Activated CD8-positive, alpha-beta memory T cell treated with anti-CD3 and anti-CD28 coated beads for 48 hours (primary cell): ENCODE results near the gene BTBD6.
A peak's percentile ranks its signal among the peaks of the same experiment; 100 is the strongest.

Experiments used
- DNase-seq, 3 experiments: peaks; one replicate each; pipeline ENCODE4 v3.0.0-alpha.2; 2020; ENCODE audit warnings: low read depth in 2 of 3, low spot score in 2 of 3

The BTBD6 gene

DNA sequence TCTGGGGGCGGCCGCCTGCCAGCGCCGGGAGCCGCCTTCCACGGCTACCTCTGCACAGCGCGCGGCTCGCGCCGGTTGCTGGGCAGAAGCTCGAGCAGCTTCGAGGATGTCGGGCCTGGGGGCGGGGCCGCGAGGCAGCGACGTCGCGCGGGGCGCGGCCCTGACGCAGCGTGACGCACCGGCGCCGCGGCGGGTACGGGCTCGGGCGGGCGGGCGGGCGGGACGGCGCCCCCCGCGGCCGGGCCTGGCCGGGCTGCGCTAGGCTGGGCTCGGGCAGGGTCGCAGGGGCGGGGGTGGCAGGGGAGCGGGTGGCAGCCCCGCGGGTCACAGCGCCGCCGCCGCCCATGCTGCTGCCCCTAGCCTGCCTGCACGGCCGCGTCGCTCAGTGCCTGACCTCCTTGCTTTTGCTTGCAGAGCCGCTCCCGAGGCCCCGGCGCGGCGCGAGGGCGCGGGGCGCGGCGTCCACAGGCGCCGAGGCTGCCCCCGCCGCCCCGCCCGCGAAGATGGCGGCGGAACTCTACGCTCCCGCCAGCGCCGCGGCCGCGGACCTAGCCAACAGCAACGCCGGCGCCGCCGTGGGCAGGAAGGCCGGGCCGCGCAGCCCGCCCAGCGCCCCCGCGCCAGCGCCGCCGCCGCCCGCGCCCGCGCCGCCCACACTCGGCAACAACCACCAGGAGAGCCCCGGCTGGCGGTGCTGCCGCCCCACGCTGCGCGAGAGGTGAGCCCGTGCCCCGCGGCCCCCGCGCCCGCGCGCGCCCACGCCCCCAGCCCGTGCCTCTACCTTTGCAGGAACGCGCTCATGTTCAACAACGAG, at the start of gene BTBD6:
TSS of gene BTBD6 (plus strand) at position 166 of the 814 bp plus-strand sequence. CDS start at position 345, 179 bp downstream.
- peak; percentile 65 to 76 (median 76) for DNase-seq

GRCh38 chr14:105198588-105198987, 49.7 kb upstream of the BTBD6 start:
- no peak for DNase-seq

DNA sequence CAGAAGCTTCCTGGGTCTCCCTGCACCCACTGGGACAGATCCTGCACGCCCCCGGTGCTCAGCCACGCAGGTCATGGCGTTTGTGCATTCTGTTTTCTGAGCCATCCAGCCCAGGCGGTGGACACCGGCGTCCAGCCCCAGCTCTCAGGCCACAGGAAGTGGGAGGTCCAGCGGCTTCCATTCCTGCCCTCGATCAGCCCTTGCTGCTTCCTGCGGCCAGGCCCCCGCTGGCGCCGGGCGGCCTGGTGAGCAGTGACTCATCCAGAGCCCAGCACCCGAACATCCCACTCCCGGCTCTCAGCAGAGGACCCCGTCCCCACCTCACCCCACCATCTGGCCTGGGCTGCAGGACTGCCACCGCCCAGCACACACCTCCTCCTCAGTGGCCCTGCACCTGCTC, 49.2 kb upstream of the BTBD6 start:
- DNase-seq: no peak

DNA sequence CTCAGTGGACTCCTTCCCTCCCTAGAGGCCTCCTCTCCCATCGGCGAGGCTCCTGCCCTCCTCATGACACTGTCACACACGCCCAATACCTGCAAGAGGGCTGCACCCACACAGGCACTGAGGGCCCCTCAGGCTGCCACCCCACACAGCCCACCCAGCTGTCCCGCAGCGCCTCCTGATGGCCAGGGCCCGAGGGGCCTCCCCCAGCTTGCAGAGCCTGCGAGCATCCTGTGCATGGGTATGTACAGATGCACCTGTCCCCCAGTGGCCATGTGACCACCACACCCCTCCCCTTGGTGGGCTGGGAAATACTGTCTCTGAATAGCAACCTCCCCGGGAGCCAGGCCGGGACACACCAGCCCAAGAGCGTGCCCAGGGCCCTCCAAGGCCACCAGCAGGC, 48.3 kb upstream of the BTBD6 start:
- no peak for DNase-seq

DNA sequence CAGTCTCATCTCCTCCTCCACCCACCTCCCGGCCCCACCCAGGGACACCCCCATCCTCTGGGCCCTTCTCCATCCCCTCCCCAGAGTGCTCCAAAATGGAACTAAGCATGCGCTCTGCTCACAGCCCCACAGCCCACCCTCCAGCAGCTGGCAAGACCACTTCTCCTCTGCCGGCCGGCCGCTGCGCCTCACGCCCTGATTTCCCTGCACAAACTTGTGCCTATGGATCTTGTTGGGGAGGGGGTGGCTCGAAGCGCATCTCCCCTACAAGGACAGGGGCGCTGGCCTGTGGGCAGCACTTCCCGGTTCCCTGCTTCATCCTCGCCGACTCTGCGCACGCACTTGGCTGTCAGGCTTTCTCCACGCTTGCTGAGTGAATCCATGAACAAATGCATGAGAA, 47.7 kb upstream of the BTBD6 start:
- no peak for DNase-seq

DNA sequence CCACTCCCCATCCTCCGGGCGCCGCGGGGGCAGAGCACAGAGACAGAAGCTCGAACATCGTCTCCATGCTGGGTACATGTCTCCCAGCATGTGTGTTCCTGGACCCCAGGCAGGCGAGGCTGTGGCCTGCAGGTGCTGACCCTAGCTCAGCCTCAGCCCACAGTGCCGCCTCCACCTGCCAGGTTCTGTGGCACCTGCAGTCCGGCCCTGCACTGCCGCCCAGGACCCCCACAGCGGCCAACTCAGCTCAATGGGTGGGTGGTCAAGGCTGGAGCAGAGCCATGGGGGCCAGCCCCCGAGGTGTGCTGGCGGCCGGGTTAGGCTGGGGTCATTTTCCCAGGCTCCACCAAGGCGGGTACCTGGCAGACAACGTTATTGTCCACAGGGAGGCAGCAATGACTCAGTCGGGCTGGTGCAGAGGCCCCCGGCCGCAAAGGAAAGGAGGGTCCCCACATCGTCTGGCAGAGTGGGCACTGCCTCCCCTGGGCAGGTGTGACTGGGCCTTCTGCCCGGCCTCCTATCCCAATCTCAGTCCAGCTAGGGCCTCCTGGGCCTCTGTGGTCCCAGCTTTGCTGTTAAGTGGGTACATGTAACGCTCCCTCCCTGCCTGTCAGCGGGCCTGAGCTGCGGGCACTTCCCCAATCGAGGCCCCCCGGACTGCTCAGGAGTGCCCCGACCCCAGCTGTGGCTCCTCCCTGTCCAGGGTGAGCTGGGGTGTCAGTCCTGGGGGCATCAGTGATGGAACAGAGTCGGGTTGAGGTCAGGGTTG, 47.0 kb upstream of the BTBD6 start:
- DNase-seq: no peak

GRCh38 chr14:105201925-105202513, 46.3 kb upstream of the BTBD6 start:
- peak in 1 of 3 experiments; percentile 43 for DNase-seq

GRCh38 chr14:105203057-105203531, 45.2 kb upstream of the BTBD6 start:
- DNase-seq: peak in 2 of 3 experiments; percentile 51 to 57

GRCh38 chr14:105203701-105204100, 44.6 kb upstream of the BTBD6 start:
- DNase-seq: no peak

GRCh38 chr14:105204206-105204930, 44.0 kb upstream of the BTBD6 start:
- no peak for DNase-seq

DNA sequence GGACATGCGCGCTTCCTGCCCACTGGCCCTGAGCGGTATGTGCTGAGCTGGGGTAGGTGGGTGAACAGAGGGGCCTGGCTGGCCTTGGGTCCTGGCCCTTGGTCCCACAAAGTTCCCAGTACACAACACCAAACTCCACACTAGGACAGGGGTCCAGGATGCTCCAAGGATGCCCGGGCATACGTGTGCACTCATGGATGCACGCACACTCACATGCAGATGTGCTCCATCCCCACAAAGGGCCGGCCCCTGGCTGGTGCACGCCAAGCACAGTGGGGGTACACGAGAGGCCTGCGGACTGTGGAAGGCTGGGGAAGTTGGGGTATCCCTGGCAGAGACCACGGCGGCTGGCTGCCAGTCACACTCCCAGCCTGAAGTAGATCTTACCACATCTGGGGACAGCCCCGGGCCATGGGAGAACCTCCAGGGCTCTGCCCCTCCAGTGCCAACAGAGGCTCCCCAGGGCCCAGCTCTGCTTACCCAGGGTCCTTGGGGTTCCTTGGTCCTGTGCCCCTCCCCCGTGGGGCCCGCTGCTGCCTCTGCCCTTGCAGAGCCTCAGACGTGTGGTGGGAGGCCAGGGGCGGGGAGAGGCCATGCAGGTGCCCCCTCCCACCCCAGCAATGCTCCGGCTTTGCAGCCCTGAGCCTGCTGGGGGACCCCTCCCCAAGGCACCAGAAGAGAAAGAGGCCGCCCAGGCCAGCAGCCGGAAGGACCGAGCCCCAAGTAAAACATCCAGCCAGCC, 43.2 kb upstream of the BTBD6 start:
- no peak for DNase-seq

DNA sequence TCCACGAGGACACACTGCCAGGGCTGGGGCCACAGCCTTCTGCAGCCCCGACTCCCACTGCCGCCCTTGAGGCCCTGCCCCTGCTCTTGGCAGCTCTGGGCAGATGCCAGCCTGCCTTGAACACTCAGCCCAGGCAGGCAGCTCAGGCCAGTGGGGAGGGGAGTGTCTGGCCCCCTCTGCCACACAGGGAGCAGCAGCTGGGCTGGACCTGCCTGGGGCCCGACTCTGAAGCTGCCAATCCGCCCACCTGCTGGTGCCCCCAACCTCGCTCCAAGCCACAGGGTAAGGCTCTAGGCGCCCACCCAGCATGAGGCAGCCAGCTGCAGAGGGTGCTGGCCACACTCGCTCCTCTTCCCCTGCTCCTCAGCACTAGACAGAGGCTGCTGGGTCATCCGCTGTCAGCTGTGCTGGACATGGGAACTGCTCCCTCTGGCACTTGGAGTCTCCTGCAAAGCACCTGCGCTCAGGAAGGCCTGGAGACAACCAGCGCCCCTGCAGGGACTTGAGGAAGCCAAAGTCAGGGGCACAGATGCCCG, 42.6 kb upstream of the BTBD6 start:
- DNase-seq: no peak

DNA sequence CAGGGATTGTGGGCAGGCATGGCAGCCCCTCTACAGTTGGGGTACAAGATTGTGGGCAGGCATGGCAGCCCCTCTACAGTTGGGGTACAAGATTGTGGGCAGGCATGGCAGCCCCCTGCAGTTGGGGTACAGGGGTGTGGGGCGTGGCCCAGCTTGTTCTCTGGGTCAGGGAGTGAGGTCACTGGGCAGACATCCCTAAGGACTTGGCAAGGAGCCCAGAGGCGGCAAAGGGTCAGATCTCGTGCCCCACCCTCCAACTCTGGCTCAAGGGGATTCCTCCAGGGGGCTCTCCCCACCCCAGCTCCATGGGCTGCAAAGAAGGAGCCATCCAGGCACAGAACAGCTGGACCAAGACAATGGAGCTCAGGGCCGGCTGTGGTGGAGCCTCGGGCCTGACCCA, 41.5 kb upstream of the BTBD6 start:
- no peak for DNase-seq

DNA sequence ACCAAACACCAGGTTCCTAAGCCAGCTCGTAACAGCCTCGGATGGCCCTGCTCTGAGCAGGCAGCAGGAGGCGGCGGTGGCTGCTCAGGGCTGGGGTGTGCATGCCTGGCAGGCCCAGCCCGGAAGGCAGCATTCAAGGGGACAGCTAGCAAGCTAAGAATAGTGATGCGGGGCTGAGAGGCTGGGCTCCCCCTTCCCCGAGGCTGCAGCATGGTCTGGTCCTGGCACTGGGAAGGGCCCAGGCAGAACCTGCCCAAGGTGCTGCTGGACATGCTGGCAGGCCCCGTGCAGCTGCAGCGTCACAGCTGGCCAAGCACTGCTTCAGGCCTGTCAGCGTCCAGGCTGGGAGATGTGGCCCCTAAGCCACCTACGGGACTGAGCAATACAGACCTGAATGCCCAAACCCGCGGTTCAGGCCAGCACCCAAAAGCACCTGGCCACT, 40.9 kb upstream of the BTBD6 start:
- DNase-seq: no peak

- DNase-seq: no peak
Observed at GRCh38 chr14:105207996-105208737, 40.2 kb upstream of the BTBD6 start.

GRCh38 chr14:105208738-105209075, 39.6 kb upstream of the BTBD6 start:
- no peak for DNase-seq

- no peak for DNase-seq
Observed at GRCh38 chr14:105209091-105209490, 39.2 kb upstream of the BTBD6 start.

- no peak for DNase-seq
Observed at GRCh38 chr14:105209646-105210045, 38.7 kb upstream of the BTBD6 start.

GRCh38 chr14:105210266-105211025, 37.9 kb upstream of the BTBD6 start:
- no peak for DNase-seq
